HepG2 (cell line): ENCODE results near the gene FRMD8. TPM values are rescaled to one million over a fixed set of nuclear protein-coding genes. Genes with fewer than 3 reads are reported as not detected.

Source experiments
- ARHGAP35 ChIP-seq: sonication (generic); formaldehyde crosslinking; IDR thresholded peaks from 2 replicates; pipeline ENCODE4 v1.9.0; 2022; ENCODE audit warnings: mild to moderate bottlenecking, inconsistent platforms, moderate library complexity, missing genetic modification reagents, borderline replicate concordance
- ATF3 ChIP-seq: sonication (generic); formaldehyde crosslinking; IDR thresholded peaks from 2 replicates; pipeline ENCODE4 v1.4.0; 2020; ENCODE audit warnings: missing genetic modification reagents
- BORCS8-MEF2B ChIP-seq: sonication (generic); formaldehyde crosslinking; IDR thresholded peaks from 2 replicates; pipeline ENCODE4 v1.8.0; 2022; ENCODE audit warnings: mild to moderate bottlenecking, missing genetic modification reagents
- ELF3 ChIP-seq: IDR thresholded peaks from 2 replicates; pipeline ENCODE4 v1.6.1; 2016; ENCODE audit warnings: missing genetic modification reagents, missing compliant biosample characterization
- HIVEP1 ChIP-seq: sonication (generic); formaldehyde crosslinking; IDR thresholded peaks from 2 replicates; pipeline ENCODE4 v1.4.0; 2020; ENCODE audit warnings: mild to moderate bottlenecking, missing genetic modification reagents
- HNF4A ChIP-seq: sonication (generic); formaldehyde crosslinking; IDR thresholded peaks from 2 replicates; pipeline ENCODE4 v1.4.0; 2020; ENCODE audit warnings: missing genetic modification reagents
- ISL2 ChIP-seq: sonication (generic); formaldehyde crosslinking; IDR thresholded peaks from 2 replicates; pipeline ENCODE4 v1.5.0; 2020; ENCODE audit warnings: missing genetic modification reagents
- MEF2D ChIP-seq: sonication (generic); formaldehyde crosslinking; IDR thresholded peaks from 2 replicates; pipeline ENCODE4 v1.5.1; 2020; ENCODE audit warnings: mild to moderate bottlenecking, missing genetic modification reagents
- RELA ChIP-seq: sonication (generic); formaldehyde crosslinking; IDR thresholded peaks from 2 replicates; pipeline ENCODE4 v1.4.0; 2020; ENCODE audit warnings: missing genetic modification reagents
- XRCC5 ChIP-seq: fragments of 200-400 bp; formaldehyde crosslinking; optimal IDR thresholded peaks from 2 replicates; pipeline ENCODE3; 2017; ENCODE audit warnings: mild to moderate bottlenecking, low read length
- YY1 ChIP-seq: IDR thresholded peaks from 2 replicates; pipeline ENCODE4 v1.6.1; 2011; ENCODE audit warnings: low read length, low read depth, moderate library complexity, mild to moderate bottlenecking; ENCODE audit not compliant: insufficient read depth, insufficient replicate concordance
- ZFP91 ChIP-seq: sonication (generic); formaldehyde crosslinking; IDR thresholded peaks from 2 replicates; pipeline ENCODE4 v1.9.0; 2022; ENCODE audit warnings: missing genetic modification reagents, mild to moderate bottlenecking, borderline replicate concordance
- ZNF33A ChIP-seq: sonication (generic); formaldehyde crosslinking; IDR thresholded peaks from 2 replicates; pipeline ENCODE4 v1.5.1; 2020; ENCODE audit warnings: missing genetic modification reagents, mild to moderate bottlenecking, moderate library complexity, borderline replicate concordance
- ZNF451 ChIP-seq: sonication (generic); formaldehyde crosslinking; IDR thresholded peaks from 2 replicates; pipeline ENCODE4 v1.5.0; 2020; ENCODE audit warnings: mild to moderate bottlenecking, missing genetic modification reagents
- ZNF510 ChIP-seq: sonication (generic); formaldehyde crosslinking; IDR thresholded peaks from 2 replicates; pipeline ENCODE4 v1.4.0; 2020; ENCODE audit warnings: low read depth, mild to moderate bottlenecking, missing genetic modification reagents
- ZNF614 ChIP-seq: IDR thresholded peaks from 2 replicates; pipeline ENCODE4 v1.6.1; 2018; ENCODE audit warnings: missing biosample characterization, missing genetic modification reagents, inconsistent platforms, borderline replicate concordance
- ZNF629 ChIP-seq: sonication (generic); formaldehyde crosslinking; conservative IDR thresholded peaks from 2 replicates; pipeline ENCODE4 v1.5.0; 2020; ENCODE audit warnings: missing genetic modification reagents
- ZNF652 ChIP-seq: IDR thresholded peaks from 2 replicates; pipeline ENCODE4 v1.6.1; 2016; ENCODE audit warnings: low read depth, borderline replicate concordance
- ZNF709 ChIP-seq: sonication (generic); formaldehyde crosslinking; IDR thresholded peaks from 2 replicates; pipeline ENCODE4 v1.5.0; 2020; ENCODE audit warnings: mild to moderate bottlenecking, missing genetic modification reagents
- ZNF768 ChIP-seq: sonication (generic); formaldehyde crosslinking; IDR thresholded peaks from 2 replicates; pipeline ENCODE4 v1.4.0; 2020; ENCODE audit warnings: missing genetic modification reagents
- ZSCAN21 ChIP-seq: sonication (generic); formaldehyde crosslinking; IDR thresholded peaks from 2 replicates; pipeline ENCODE4 v1.8.0; 2022; ENCODE audit warnings: mild to moderate bottlenecking, missing genetic modification reagents, moderate library complexity, borderline replicate concordance
- polyA plus RNA-seq, 8 experiments: library from polyadenylated mRNA; depleted of rRNA in 3 of 8; stranded (reverse) in 7 of 8; unstranded in 1 of 8; fragments of >200 nt; fragmentation: Illumina TruSeq in 4 of 8; extraction: Trizol in 4 of 8; gene quantifications; 2 replicates each; pipeline versions ENCODE4 v1.2.1 to v1.2.3, GENCODE V29; 2011 to 2016; ENCODE audit warnings: low read depth in 4 of 8, missing spikeins in 1 of 8, mixed read lengths in 1 of 8; ENCODE audit not compliant: insufficient read depth in 1 of 8
- total RNA-seq, 5 experiments: library from RNA; depleted of rRNA; stranded (reverse); fragments of >200 nt; fragmentation: Illumina TruSeq; extraction: Trizol; gene quantifications; 2 replicates each; pipeline ENCODE4 v1.2.3, GENCODE V29; 2016; ENCODE audit warnings: low read depth in 1 of 5
- TF ChIP-seq, protein P1 (sequence below): IDR thresholded peaks from 2 replicates; pipeline ENCODE4 v1.6.1; 2016; ENCODE audit warnings: low read depth, control low read depth
- TF ChIP-seq, protein P2 (sequence below): sonication (generic); formaldehyde crosslinking; IDR thresholded peaks from 2 replicates; pipeline ENCODE4 v1.4.0; 2020; ENCODE audit warnings: missing genetic modification reagents, borderline replicate concordance

The FRMD8 gene
- total and polyA plus RNA-seq, 2 of the 13 experiments (the other 11 are each of a cell fraction or from before 2014, with no cell fraction given) = 5.8 to 20.6 TPM

GRCh38 chr11:65416341-65416824 lies 29.9 kb downstream of the FRMD8 start (continued):
- TF ChIP-seq ZNF510 (CRISPR knock-in tag) (no peak), MEF2D (CRISPR knock-in tag) (0 out of 2 replicates have a peak, but pooled peaks have one; percentile 33), ZNF629 (0 out of 2 replicates have a peak, but pooled peaks have one; percentile 11), ATF3 (CRISPR knock-in tag) (peak; percentile 34; the same call in 1 of the 2 replicates), HNF4A (CRISPR knock-in tag) (peak; percentile 51; the same call in 1 of the 2 replicates), ZSCAN21 (CRISPR knock-in tag) (peak; percentile 72; the same call in 1 of the 2 replicates), ZNF614 (no peak), HIVEP1 (CRISPR knock-in tag) (peak; percentile 63), BORCS8-MEF2B (0 out of 2 replicates have a peak, but pooled peaks have one; percentile 2), ZNF709 (CRISPR knock-in tag) (0 out of 2 replicates have a peak, but pooled peaks have one; percentile 19), ARHGAP35 (CRISPR knock-in tag) (no peak), YY1 (peak; percentile 51), ZNF451 (CRISPR knock-in tag) (0 out of 2 replicates have a peak, but pooled peaks have one; percentile 68), RELA (CRISPR knock-in tag) (no peak), ZNF33A (CRISPR knock-in tag) (no peak), ZFP91 (peak; percentile 80; the same call in 1 of the 2 replicates), ELF3 (peak; percentile 47; the same call in 1 of the 2 replicates), ISL2 (CRISPR knock-in tag) (0 out of 2 replicates have a peak, but pooled peaks have one; percentile 45), ZNF768 (CRISPR knock-in tag) (peak; percentile 67), ZNF652 (CRISPR knock-in tag) (0 out of 2 replicates have a peak, but pooled peaks have one; percentile 14), XRCC5 (peak; percentile 92)
- TF ChIP-seq, protein P1, sequence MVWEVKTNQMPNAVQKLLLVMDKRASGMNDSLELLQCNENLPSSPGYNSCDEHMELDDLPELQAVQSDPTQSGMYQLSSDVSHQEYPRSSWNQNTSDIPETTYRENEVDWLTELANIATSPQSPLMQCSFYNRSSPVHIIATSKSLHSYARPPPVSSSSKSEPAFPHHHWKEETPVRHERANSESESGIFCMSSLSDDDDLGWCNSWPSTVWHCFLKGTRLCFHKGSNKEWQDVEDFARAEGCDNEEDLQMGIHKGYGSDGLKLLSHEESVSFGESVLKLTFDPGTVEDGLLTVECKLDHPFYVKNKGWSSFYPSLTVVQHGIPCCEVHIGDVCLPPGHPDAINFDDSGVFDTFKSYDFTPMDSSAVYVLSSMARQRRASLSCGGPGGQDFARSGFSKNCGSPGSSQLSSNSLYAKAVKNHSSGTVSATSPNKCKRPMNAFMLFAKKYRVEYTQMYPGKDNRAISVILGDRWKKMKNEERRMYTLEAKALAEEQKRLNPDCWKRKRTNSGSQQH = peak; percentile 29; the same call in 1 of the 2 replicates
- TF ChIP-seq, protein P2, sequence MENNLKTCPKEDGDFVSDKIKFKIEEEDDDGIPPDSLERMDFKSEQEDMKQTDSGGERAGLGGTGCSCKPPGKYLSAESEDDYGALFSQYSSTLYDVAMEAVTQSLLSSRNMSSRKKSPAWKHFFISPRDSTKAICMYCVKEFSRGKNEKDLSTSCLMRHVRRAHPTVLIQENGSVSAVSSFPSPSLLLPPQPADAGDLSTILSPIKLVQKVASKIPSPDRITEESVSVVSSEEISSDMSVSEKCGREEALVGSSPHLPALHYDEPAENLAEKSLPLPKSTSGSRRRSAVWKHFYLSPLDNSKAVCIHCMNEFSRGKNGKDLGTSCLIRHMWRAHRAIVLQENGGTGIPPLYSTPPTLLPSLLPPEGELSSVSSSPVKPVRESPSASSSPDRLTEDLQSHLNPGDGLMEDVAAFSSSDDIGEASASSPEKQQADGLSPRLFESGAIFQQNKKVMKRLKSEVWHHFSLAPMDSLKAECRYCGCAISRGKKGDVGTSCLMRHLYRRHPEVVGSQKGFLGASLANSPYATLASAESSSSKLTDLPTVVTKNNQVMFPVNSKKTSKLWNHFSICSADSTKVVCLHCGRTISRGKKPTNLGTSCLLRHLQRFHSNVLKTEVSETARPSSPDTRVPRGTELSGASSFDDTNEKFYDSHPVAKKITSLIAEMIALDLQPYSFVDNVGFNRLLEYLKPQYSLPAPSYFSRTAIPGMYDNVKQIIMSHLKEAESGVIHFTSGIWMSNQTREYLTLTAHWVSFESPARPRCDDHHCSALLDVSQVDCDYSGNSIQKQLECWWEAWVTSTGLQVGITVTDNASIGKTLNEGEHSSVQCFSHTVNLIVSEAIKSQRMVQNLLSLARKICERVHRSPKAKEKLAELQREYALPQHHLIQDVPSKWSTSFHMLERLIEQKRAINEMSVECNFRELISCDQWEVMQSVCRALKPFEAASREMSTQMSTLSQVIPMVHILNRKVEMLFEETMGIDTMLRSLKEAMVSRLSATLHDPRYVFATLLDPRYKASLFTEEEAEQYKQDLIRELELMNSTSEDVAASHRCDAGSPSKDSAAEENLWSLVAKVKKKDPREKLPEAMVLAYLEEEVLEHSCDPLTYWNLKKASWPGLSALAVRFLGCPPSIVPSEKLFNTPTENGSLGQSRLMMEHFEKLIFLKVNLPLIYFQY (CRISPR knock-in tag) = peak; percentile 61; the same call in 1 of the 2 replicates
